Lower lobe of right lung (tissue), 2 donors: ENCODE data around the gene FLT3. TPM values are rescaled to one million over a fixed set of nuclear protein-coding genes. Genes with fewer than 3 reads are reported as not detected.

Experiments used
- ATAC-seq, 2 donors: fragments of 200-7000 bp; cut with Tn5 transposase; one replicate each; pipeline ENCODE4 v1.9.1; 2020 to 2022; ENCODE audit warnings: mild to moderate bottlenecking in 2 of 2, moderate library complexity in 2 of 2
- DNase-seq: peaks from one replicate; pipeline ENCODE4 v3.0.0-alpha.2; 2020
- H3K27ac ChIP-seq: fragments of 200-600 bp; one replicate; pipeline ENCODE4 v1.8.0; 2022
- H3K27me3 ChIP-seq: fragments of 200-600 bp; one replicate; pipeline ENCODE4 v1.8.0; 2022; ENCODE audit warnings: low read depth
- H3K36me3 ChIP-seq: fragments of 200-600 bp; one replicate; pipeline ENCODE4 v1.8.0; 2022; ENCODE audit warnings: mild to moderate bottlenecking
- H3K4me1 ChIP-seq: fragments of 200-600 bp; one replicate; pipeline ENCODE4 v1.8.0; 2022
- H3K4me3 ChIP-seq: fragments of 200-600 bp; one replicate; pipeline ENCODE4 v1.8.0; 2022; ENCODE audit warnings: mild to moderate bottlenecking
- H3K9me3 ChIP-seq: fragments of 200-600 bp; one replicate; pipeline ENCODE4 v1.8.0; 2022
- CTCF ChIP-seq: fragments of 200-600 bp; IDR thresholded peaks from one replicate; pipeline ENCODE4 v1.8.0; 2022; ENCODE audit warnings: antibody characterized with exemption, mild to moderate bottlenecking
- intact Hi-C: fragments of 100-400 bp; cut with DNase I; formaldehyde crosslinking; loops from one replicate; pipeline ENCODE4 v1.11.0; 2022
- total RNA-seq: library from RNA; stranded (reverse); fragmentation: NEBNext Ultra II Directional; extraction: Animal tissue kit (Norgen Biotek cat#: 25700); gene quantifications from one replicate; pipeline ENCODE4 v1.2.1, GENCODE V29; 2021
- donor health status: DM: no; HTN: yes; CAD: no; lungs with severe emphysema.

The FLT3 gene
- total RNA-seq, 1 donor from 2014 or later = 1.6 TPM

GRCh38 chr13:28022848-28023518 is 77.4 kb downstream of the FLT3 start:
- intact Hi-C loops = no loop called here
- ATAC-seq = no peak

GRCh38 chr13:28014301-28014700 is 86.1 kb downstream of the FLT3 start:
- DNase-seq = no peak
- TF ChIP-seq CTCF = no peak
- Histone ChIP-seq H3K4me3 (no peak overlapping the region), H3K9me3 (no peaks in the 10 kb centered on the region), H3K27me3 (peaks cover 4% of the 10 kb centered on the region), H3K4me1 (no peaks in the 10 kb centered on the region), H3K27ac (no peak overlapping the region), H3K36me3 (no peaks in the 10 kb centered on the region)
- ATAC-seq = no peak
- intact Hi-C loops = no loop called here

More at GRCh38 chr13:28022848-28023518, 77.4 kb downstream of the FLT3 start:
- no peak overlapping the region for H3K4me3 ChIP-seq
- H3K27ac ChIP-seq = no peak overlapping the region
- no peaks in the 10 kb centered on the region for H3K36me3 ChIP-seq
- TF ChIP-seq CTCF = no peak
- no peaks in the 10 kb centered on the region for H3K9me3 ChIP-seq
- DNase-seq = no peak
- H3K27me3 ChIP-seq = no peaks in the 10 kb centered on the region
- no peaks in the 10 kb centered on the region for H3K4me1 ChIP-seq

- no peak for ATAC-seq
- DNase-seq = no peak
- intact Hi-C loops = no loop called here
- H3K4me1 ChIP-seq = no peaks in the 10 kb centered on the region
- no peak overlapping the region for H3K27ac ChIP-seq
- no peaks in the 10 kb centered on the region for H3K36me3 ChIP-seq
- no peak overlapping the region for H3K4me3 ChIP-seq
- peaks cover 4% of the 10 kb centered on the region for H3K27me3 ChIP-seq
- TF ChIP-seq CTCF = no peak
- no peaks in the 10 kb centered on the region for H3K9me3 ChIP-seq
These were observed 86.9 kb downstream of the FLT3 start for GRCh38 chr13:28013482-28013881.

- Histone ChIP-seq H3K27ac (no peak overlapping the region), H3K4me3 (no peak overlapping the region), H3K9me3 (no peaks in the 10 kb centered on the region), H3K27me3 (peaks cover 4% of the 10 kb centered on the region), H3K36me3 (no peaks in the 10 kb centered on the region), H3K4me1 (no peaks in the 10 kb centered on the region)
- intact Hi-C loops = no loop called here
- TF ChIP-seq CTCF = no peak
- no peak for ATAC-seq
- no peak for DNase-seq
These were observed 87.5 kb downstream of the FLT3 start for GRCh38 chr13:28012896-28013295.

GRCh38 chr13:28012383-28012782 is 88.0 kb downstream of the FLT3 start:
- DNase-seq = no peak
- ATAC-seq = no peak

More at GRCh38 chr13:28012383-28012782, 88.0 kb downstream of the FLT3 start:
- intact Hi-C loops = no loop called here
- Histone ChIP-seq H3K27me3 (peaks cover 4% of the 10 kb centered on the region), H3K4me3 (no peak overlapping the region), H3K27ac (no peak overlapping the region), H3K4me1 (no peaks in the 10 kb centered on the region), H3K9me3 (no peaks in the 10 kb centered on the region), H3K36me3 (no peaks in the 10 kb centered on the region)
- no peak for TF ChIP-seq CTCF
